SU-DHL-6 (cell line): ENCODE results near the gene GALNT17.

Source experiments
- H2AFZ ChIP-seq: fragments of 200-600 bp; sonication (generic); 2 replicates; pipeline ENCODE4 v1.6.1; 2014; ENCODE audit warnings: low read depth, mild to moderate bottlenecking, moderate library complexity, mixed read lengths, antibody characterized with exemption, low read length; ENCODE audit not compliant: severe bottlenecking
- H3F3A ChIP-seq: fragments of 200-600 bp; shearing (Covaris generic); 2 replicates; pipeline ENCODE4 v1.6.0; 2016; ENCODE audit warnings: antibody characterized with exemption, mild to moderate bottlenecking; ENCODE audit not compliant: insufficient read depth
- H3K27ac ChIP-seq: fragments of 200-600 bp; sonication (generic); 2 replicates; pipeline ENCODE4 v1.5.1; 2016; ENCODE audit warnings: low read depth, mild to moderate bottlenecking, low read length, moderate library complexity, mixed read lengths
- H3K27me3 ChIP-seq: fragments of 200-600 bp; sonication (generic), shearing (Covaris generic); 2 replicates; pipeline ENCODE4 v1.6.0; 2014; ENCODE audit warnings: mild to moderate bottlenecking, low read length
- H3K36me3 ChIP-seq: fragments of 200-600 bp; sonication (generic); 2 replicates; pipeline ENCODE4 v1.6.1; 2014; ENCODE audit warnings: mild to moderate bottlenecking, low read length, mixed read lengths
- H3K4me2 ChIP-seq: fragments of 300-600, 200-600 bp; shearing (Covaris generic), sonication (generic); 2 replicates; pipeline ENCODE4 v1.6.0; 2014; ENCODE audit warnings: low read length, low read depth, mild to moderate bottlenecking; ENCODE audit not compliant: poor library complexity, severe bottlenecking
- H3K4me3 ChIP-seq: fragments of 200-600 bp; sonication (generic); 2 replicates; pipeline ENCODE4 v1.5.1; 2014; ENCODE audit warnings: antibody characterized with exemption, low read length, mild to moderate bottlenecking, mixed read lengths; ENCODE audit not compliant: insufficient read depth, poor library complexity, severe bottlenecking
- H3K79me2 ChIP-seq: fragments of 200-600 bp; sonication (generic); 2 replicates; pipeline ENCODE4 v1.6.1; 2014; ENCODE audit warnings: mild to moderate bottlenecking, low read length, moderate library complexity; ENCODE audit not compliant: insufficient read depth
- H3K9ac ChIP-seq: fragments of 200-600 bp; sonication (generic); 2 replicates; pipeline ENCODE4 v1.7.0; 2014; ENCODE audit warnings: mild to moderate bottlenecking, low read length
- H3K9me2 ChIP-seq: fragments of 200-600 bp; sonication (generic); replicated peaks from 2 replicates; pipeline ENCODE4 v1.6.1; 2014; ENCODE audit warnings: low read length; ENCODE audit not compliant: insufficient read depth
- H3K9me3 ChIP-seq: fragments of 200-600 bp; sonication (generic); 2 replicates; pipeline ENCODE4 v1.6.1; 2014; ENCODE audit warnings: low read length, mixed read lengths; ENCODE audit not compliant: insufficient read depth
- H4K20me1 ChIP-seq: fragments of 200-600 bp; sonication (generic); 2 replicates; pipeline ENCODE4 v1.6.1; 2014; ENCODE audit warnings: low read depth, mild to moderate bottlenecking, antibody characterized with exemption, low read length, moderate library complexity, mixed read lengths
- CTCF ChIP-seq: fragments of 200-600 bp; sonication (generic); IDR thresholded peaks from one replicate; pipeline ENCODE4 v1.5.1; 2017; ENCODE audit warnings: antibody characterized with exemption, mild to moderate bottlenecking, low read length, moderate library complexity; ENCODE audit not compliant: insufficient read depth, poor library complexity, severe bottlenecking
- EZH2phosphoT487 ChIP-seq: fragments of 200-600 bp; sonication (generic), shearing (Covaris generic); conservative IDR thresholded peaks from 2 replicates; pipeline ENCODE4 v1.6.1; 2018; ENCODE audit warnings: mild to moderate bottlenecking, antibody characterized with exemption, low read length, moderate library complexity, mixed read lengths

The GALNT17 gene

GRCh38 chr7:71198391-71198790, 66.4 kb downstream of the GALNT17 start:
- Histone ChIP-seq H2AFZ (no peak overlapping the region), H3K4me3 (no peak overlapping the region), H3F3A (no peaks in the 10 kb centered on the region), H3K36me3 (no peaks in the 10 kb centered on the region), H3K4me2 (no peak overlapping the region), H4K20me1 (no peaks in the 10 kb centered on the region), H3K79me2 (no peaks in the 10 kb centered on the region), H3K27me3 (no peaks in the 10 kb centered on the region), H3K9me2 (no peaks in the 10 kb centered on the region), H3K9me3 (no peaks in the 10 kb centered on the region), H3K9ac (no peak overlapping the region), H3K27ac (no peak overlapping the region)
- no peak for TF ChIP-seq CTCF
- no peak for TF ChIP-seq EZH2phosphoT487

GRCh38 chr7:71198887-71199286, 66.9 kb downstream of the GALNT17 start:
- Histone ChIP-seq H3K4me2 (no peak overlapping the region), H3K27me3 (no peaks in the 10 kb centered on the region), H3F3A (no peaks in the 10 kb centered on the region), H3K4me3 (no peak overlapping the region), H4K20me1 (no peaks in the 10 kb centered on the region), H3K27ac (no peak overlapping the region), H3K9ac (no peak overlapping the region), H3K79me2 (no peaks in the 10 kb centered on the region), H2AFZ (no peak overlapping the region), H3K9me2 (no peaks in the 10 kb centered on the region), H3K9me3 (peaks cover 2% of the 10 kb centered on the region; the same call in 1 of the 2 replicates), H3K36me3 (no peaks in the 10 kb centered on the region)
- no peak for TF ChIP-seq EZH2phosphoT487
- no peak for TF ChIP-seq CTCF

GRCh38 chr7:71206184-71206583, 74.2 kb downstream of the GALNT17 start:
- Histone ChIP-seq H3K9me2 (no peaks in the 10 kb centered on the region), H3K9ac (no peak overlapping the region), H3K27me3 (no peaks in the 10 kb centered on the region), H3K9me3 (peaks cover 7% of the 10 kb centered on the region; the same call in 1 of the 2 replicates), H3K79me2 (no peaks in the 10 kb centered on the region), H2AFZ (no peak overlapping the region), H4K20me1 (no peaks in the 10 kb centered on the region), H3K4me3 (no peak overlapping the region), H3F3A (no peaks in the 10 kb centered on the region), H3K27ac (no peak overlapping the region), H3K4me2 (no peak overlapping the region), H3K36me3 (no peaks in the 10 kb centered on the region)
- TF ChIP-seq EZH2phosphoT487 (no peak), CTCF (no peak)
